MM.1S (cell line): Measurements from ENCODE around the gene FMN1.

ENCODE experiments used
- DNase-seq: peaks from one replicate; pipeline ENCODE4 v3.0.0-alpha.2; 2015
- H2AFZ ChIP-seq: fragments of 300-600 bp; sonication (generic); 2 replicates; pipeline ENCODE4 v1.6.0; 2016; ENCODE audit warnings: antibody characterized with exemption, low read length
- H3F3A ChIP-seq: fragments of 300-600 bp; sonication (generic); 2 replicates; pipeline ENCODE4 v1.6.1; 2016; ENCODE audit warnings: mild to moderate bottlenecking, antibody characterized with exemption, low read length, moderate library complexity, mixed read lengths; ENCODE audit not compliant: insufficient read depth
- H3K27ac ChIP-seq: fragments of 300-600 bp; sonication (generic); 2 replicates; pipeline ENCODE4 v1.5.1; 2016; ENCODE audit warnings: mild to moderate bottlenecking, low read length
- H3K27me3 ChIP-seq: fragments of 300-600 bp; sonication (generic); replicated peaks from 2 replicates; pipeline ENCODE4 v1.6.0; 2016; ENCODE audit warnings: low read length; ENCODE audit not compliant: insufficient read depth
- H3K36me3 ChIP-seq: fragments of 300-600 bp; sonication (generic); replicated peaks from 2 replicates; pipeline ENCODE4 v1.6.1; 2016; ENCODE audit warnings: mild to moderate bottlenecking, low read length, mixed read lengths; ENCODE audit not compliant: insufficient read depth
- H3K4me1 ChIP-seq: fragments of 300-600 bp; sonication (generic); 2 replicates; pipeline ENCODE4 v1.6.1; 2016; ENCODE audit warnings: low read length, mixed read lengths
- H3K4me2 ChIP-seq: fragments of 300-600 bp; sonication (generic); 2 replicates; pipeline ENCODE4 v1.6.0; 2016; ENCODE audit warnings: low read depth, low read length
- H3K4me3 ChIP-seq: fragments of 300-600 bp; sonication (generic); 2 replicates; pipeline ENCODE4 v1.5.1; 2016; ENCODE audit warnings: low read length, mixed read lengths
- H3K79me2 ChIP-seq: fragments of 300-600 bp; sonication (generic); 2 replicates; pipeline ENCODE4 v1.6.1; 2016; ENCODE audit warnings: mixed run types, low read length, mixed read lengths
- H3K9ac ChIP-seq: fragments of 300-600 bp; sonication (generic); 2 replicates; pipeline ENCODE4 v1.6.1; 2016; ENCODE audit warnings: low read length, mixed read lengths
- H3K9me2 ChIP-seq: fragments of 300-600 bp; sonication (generic); replicated peaks from 2 replicates; pipeline ENCODE4 v1.6.1; 2016; ENCODE audit warnings: mild to moderate bottlenecking, low read length, mixed read lengths; ENCODE audit not compliant: insufficient read depth
- H3K9me3 ChIP-seq: fragments of 300-600 bp; sonication (generic); replicated peaks from 2 replicates; pipeline ENCODE4 v1.6.1; 2016; ENCODE audit warnings: mild to moderate bottlenecking, low read length, mixed read lengths; ENCODE audit not compliant: insufficient read depth
- H4K20me1 ChIP-seq: fragments of 300-600 bp; sonication (generic); 2 replicates; pipeline ENCODE4 v1.6.1; 2016; ENCODE audit warnings: mild to moderate bottlenecking, low read length, moderate library complexity, mixed read lengths; ENCODE audit not compliant: insufficient read depth
- EZH2 ChIP-seq: fragments of 300-600 bp; sonication (generic); optimal IDR thresholded peaks from 2 replicates; pipeline ENCODE3; 2017; ENCODE audit warnings: low read depth, mild to moderate bottlenecking, antibody characterized with exemption, low read length, mixed read lengths
- EZH2phosphoT487 ChIP-seq: fragments of 300-600 bp; sonication (generic); IDR thresholded peaks from 2 replicates; pipeline ENCODE4 v1.6.1; 2018; ENCODE audit warnings: antibody characterized with exemption, low read length
- TF ChIP-seq, protein P1 (sequence below): fragments of 300-600 bp; sonication (generic); IDR thresholded peaks from 2 replicates; pipeline ENCODE4 v1.5.1; 2016; ENCODE audit warnings: antibody characterized with exemption, low read length, mixed read lengths

Gene FMN1

DNA sequence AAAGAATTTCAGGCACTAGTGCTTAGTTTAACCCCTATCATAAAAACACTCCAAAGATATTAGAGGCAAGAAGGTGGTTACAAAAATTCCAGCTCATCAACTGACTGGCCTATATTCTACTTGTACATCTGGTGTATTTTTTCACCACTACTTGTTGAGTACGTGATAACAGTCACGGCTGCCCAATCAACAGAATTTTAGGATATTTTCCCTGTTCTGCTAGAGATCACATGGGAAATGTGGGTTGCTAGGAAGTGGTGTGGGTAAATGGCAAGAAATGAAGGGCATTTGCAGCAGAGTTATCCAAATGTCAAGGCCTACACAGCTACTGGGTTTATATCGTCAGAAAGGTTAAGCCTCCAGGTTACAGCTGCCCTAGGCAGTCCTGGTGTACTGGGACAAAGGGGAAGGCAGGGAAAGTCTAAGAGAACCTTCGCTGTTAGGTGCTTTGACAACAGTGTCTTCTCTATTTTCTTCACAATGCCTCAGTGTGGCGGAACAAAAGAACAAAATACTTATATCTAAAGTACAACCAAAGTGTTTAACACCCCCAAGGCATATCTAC is 81.9 kb downstream of the FMN1 start:
- no peak overlapping the region for H3K4me3 ChIP-seq
- H3K9me3 ChIP-seq, result no peaks in the 10 kb centered on the region
- no peak overlapping the region for H3K27ac ChIP-seq
- H3K9me2 ChIP-seq, result no peaks in the 10 kb centered on the region
- H3K79me2 ChIP-seq, result no peaks in the 10 kb centered on the region
- H3K4me1 ChIP-seq, result no peaks in the 10 kb centered on the region
- TF ChIP-seq EZH2 (no peak), EZH2phosphoT487 (no peak)
- TF ChIP-seq, protein P1, sequence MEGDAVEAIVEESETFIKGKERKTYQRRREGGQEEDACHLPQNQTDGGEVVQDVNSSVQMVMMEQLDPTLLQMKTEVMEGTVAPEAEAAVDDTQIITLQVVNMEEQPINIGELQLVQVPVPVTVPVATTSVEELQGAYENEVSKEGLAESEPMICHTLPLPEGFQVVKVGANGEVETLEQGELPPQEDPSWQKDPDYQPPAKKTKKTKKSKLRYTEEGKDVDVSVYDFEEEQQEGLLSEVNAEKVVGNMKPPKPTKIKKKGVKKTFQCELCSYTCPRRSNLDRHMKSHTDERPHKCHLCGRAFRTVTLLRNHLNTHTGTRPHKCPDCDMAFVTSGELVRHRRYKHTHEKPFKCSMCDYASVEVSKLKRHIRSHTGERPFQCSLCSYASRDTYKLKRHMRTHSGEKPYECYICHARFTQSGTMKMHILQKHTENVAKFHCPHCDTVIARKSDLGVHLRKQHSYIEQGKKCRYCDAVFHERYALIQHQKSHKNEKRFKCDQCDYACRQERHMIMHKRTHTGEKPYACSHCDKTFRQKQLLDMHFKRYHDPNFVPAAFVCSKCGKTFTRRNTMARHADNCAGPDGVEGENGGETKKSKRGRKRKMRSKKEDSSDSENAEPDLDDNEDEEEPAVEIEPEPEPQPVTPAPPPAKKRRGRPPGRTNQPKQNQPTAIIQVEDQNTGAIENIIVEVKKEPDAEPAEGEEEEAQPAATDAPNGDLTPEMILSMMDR, result no peak
- H3F3A ChIP-seq, result no peaks in the 10 kb centered on the region
- no peak overlapping the region for H3K4me2 ChIP-seq
- no peaks in the 10 kb centered on the region for H4K20me1 ChIP-seq
- no peaks in the 10 kb centered on the region for H3K36me3 ChIP-seq
- no peak overlapping the region for H3K9ac ChIP-seq
- DNase-seq, result no peak
- H3K27me3 ChIP-seq, result no peaks in the 10 kb centered on the region
- H2AFZ ChIP-seq, result no peak overlapping the region

DNA sequence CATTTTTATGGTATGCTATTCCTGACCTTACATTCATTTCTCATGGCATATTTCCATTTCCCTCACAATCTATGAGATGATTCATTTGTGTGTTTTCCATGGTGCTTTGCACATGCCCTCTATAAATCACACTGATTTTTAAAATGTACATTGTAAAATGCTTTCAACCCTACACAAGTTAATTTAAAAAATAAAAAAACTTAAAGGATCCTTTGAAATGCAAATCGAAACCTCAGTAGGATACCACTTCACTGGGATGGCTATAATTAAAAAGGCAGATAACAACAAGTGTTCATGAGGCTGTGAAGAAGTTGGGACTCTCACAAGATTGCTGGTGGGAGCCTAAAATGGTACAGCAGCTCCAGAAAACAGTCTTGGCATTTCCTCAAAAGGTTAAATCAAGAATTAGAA is 83.5 kb downstream of the FMN1 start:
- no peak for DNase-seq
- Histone ChIP-seq H3K9me2 (no peaks in the 10 kb centered on the region), H2AFZ (no peak overlapping the region), H3K27ac (no peak overlapping the region), H3K79me2 (no peaks in the 10 kb centered on the region), H3K4me3 (no peak overlapping the region), H3K4me1 (no peaks in the 10 kb centered on the region), H3K4me2 (no peak overlapping the region), H3K9ac (no peak overlapping the region), H3F3A (no peaks in the 10 kb centered on the region), H3K36me3 (no peaks in the 10 kb centered on the region), H4K20me1 (no peaks in the 10 kb centered on the region), H3K9me3 (no peaks in the 10 kb centered on the region), H3K27me3 (no peaks in the 10 kb centered on the region)
- TF ChIP-seq, protein P1, result no peak
- TF ChIP-seq EZH2 (no peak), EZH2phosphoT487 (no peak)

DNA sequence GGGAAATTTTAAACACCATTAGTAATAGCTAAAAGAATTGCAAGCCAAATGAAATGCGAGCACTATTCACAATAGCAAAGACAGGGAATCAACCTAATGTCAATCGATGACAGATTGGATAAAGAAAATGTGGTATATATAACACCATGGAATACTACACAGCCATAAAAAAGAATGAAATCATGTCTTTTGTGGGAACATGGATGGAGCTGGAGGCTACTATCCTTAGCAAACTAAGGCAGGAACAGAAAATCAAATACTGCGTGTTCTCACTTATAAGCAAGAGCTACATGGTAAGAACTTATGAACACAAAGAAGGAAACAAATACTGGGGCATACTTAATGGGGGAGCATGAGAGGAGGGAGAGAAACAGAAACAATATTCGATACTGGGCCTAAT is 85.2 kb downstream of the FMN1 start:
- Histone ChIP-seq H3K27ac (no peak overlapping the region), H3K27me3 (no peaks in the 10 kb centered on the region), H2AFZ (no peak overlapping the region), H3K4me3 (no peak overlapping the region), H3K4me2 (no peak overlapping the region), H3K9me2 (no peaks in the 10 kb centered on the region), H3K9ac (no peak overlapping the region), H3F3A (no peaks in the 10 kb centered on the region), H3K9me3 (no peaks in the 10 kb centered on the region), H3K36me3 (no peaks in the 10 kb centered on the region), H3K4me1 (peaks cover 7% of the 10 kb centered on the region), H3K79me2 (no peaks in the 10 kb centered on the region), H4K20me1 (no peaks in the 10 kb centered on the region)
- TF ChIP-seq EZH2 (no peak), EZH2phosphoT487 (no peak)
- TF ChIP-seq, protein P1, result no peak
- DNase-seq, result no peak
